ENCODE results near the gene TFEB.
"Not testable (repeated sequence)": the region's sequence is repeated elsewhere in the genome, so short reads cannot be mapped to it uniquely, and the experiment has no call there.

Gene TFEB

DNA sequence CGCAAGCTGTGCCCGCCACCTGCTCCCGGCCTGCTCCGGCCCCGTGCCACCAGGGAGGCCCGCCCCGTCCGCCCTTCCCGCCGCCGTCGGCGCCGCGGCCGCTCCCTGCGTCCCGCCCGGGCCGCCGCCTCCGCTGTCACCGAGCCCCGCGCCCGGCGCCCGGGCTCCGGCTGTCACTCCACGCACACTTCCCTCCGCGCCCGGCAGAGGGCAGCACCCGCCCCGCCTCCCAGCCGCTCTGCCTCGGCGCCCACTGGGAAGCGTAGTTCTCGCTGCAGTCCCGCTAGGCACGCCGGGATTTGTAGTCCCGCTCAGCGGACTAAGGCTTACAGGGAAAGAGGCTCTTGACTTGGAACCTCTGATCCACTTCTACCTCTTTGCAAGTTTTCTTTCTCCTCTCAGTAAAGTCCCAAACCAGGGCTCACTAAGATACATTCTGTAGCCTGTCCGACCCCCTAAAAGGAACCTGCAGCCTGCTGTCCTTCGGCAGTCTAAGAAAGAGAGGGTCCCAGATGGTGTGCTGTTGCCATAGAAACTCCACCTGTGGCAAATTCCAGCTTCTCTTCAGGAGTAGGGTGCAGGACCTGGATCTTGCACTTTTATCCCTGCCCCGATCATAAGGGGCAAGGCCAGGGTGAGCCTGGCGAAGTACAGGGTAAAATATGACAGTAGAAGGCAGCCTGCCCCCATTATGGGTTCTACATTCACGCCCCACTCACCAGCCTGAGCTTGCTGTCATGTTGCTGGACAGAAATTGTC, at the start of gene TFEB:
Gene TFEB, minus strand, starts transcription at position 182 of the 759 bp plus-strand sequence. CDS start 44,395 bp downstream, outside the sequence.
- peak; percentile 93 for DNase-seq (ENCODE audit: low spot score)

DNA sequence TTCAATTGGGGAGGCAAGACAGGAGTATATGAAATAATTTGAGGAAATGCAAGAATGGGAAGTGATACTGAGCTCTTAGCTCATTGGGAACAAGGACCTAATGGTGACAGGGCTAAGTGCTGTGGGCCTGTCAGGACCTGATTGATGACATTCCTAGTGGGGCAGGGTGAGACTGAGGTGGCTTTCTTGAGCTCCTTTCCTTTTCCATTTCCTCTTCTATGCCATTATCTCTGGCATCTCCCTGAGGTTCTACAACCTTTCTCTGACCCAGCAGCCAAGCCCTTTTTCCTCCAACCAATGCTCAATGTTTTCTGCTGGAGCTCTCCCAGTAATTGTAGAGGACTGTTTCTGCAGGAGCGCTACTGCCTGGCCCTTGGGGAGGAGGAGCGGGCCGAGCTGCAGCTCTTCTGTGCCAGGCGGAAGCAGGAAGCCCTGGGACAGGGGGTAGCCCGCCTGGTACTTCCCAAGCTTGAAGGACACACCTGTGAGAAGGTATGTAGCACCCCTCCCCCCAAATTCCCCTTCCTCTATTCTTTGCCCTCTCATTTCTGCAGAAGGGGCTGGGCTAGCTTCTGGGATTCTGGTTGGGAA, 49.3 kb upstream of the TFEB start:
- DNase-seq (ENCODE audit: low spot score) = no peak

GRCh38 chr6:41783106-41783780, 47.8 kb upstream of the TFEB start:
- no peak for DNase-seq (ENCODE audit: low spot score)

- DNase-seq (ENCODE audit: low spot score) = no peak
Measured at GRCh38 chr6:41781366-41781730, 45.9 kb upstream of the TFEB start.

GRCh38 chr6:41780551-41781365, 45.4 kb upstream of the TFEB start, which contains the start of gene PRICKLE4:
TSS of gene PRICKLE4 (plus strand) at chr6:41780782. CDS start at chr6:41783474, 2,692 bp downstream.
- DNase-seq (ENCODE audit: low spot score) = no peak

DNA sequence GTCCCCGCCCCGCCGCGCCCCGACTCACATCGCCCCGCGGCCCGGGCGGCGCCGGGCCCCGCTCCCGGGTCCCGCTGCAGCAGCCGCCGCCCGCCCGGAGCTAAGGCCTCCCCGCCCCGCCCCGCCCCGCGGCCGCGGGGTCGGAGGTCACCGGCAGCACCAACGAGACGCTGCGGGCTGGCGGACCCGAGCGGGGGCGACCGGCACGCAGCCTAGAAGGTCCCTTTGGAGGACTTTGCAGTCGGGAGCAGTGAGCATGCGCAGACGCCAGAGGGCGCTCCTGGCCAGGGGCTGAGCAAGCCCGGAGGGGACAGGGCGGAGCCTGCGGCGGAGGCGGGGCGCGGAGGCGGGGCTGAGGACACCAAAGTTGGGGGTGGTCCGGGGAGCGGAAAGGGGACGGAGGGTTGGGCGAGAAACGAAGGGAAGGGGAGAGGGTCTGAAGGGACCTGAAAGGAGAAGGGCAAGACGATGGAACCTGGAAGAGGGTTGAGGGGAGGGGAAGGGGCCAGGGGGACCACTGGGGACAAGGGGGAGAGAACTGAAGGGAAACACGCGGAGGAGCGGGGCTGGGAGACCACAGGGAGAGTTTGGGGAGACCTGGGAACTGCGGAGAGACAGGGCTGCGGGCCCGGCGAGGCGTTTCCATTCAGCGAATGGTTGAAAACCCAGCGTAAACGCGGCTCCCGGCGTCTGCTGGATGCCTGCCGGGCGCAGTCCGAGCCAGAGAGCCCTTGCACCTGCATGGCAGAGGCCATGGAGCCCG, 44.6 kb upstream of the TFEB start, which contains the start of gene FRS3:
Gene FRS3, minus strand, starts transcription at position 113 of the 763 bp plus-strand sequence. CDS start 2,913 bp downstream, outside the sequence.
- DNase-seq (ENCODE audit: low spot score) = peak; percentile 99

GRCh38 chr6:41779336-41779735, 43.9 kb upstream of the TFEB start:
- DNase-seq (ENCODE audit: low spot score) = no peak

DNA sequence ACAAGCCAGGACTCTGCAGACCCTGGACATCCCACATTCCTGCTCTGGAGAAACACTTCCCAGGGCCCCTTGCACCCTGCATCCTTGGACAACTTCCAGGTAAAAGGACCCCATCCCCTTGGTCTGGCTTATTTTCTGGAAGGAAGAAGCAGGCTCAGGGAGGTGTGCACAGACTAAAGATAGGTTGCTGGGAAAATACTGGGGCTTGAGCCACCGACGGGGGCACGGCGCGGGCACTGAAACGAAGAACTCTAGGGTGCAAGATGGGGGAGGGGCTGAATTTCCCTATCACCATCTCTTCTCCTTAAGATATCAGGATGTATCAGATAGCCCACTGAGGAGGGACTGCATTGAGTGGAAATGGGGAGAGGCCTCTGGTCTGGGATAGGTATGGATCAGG, 43.5 kb upstream of the TFEB start:
- DNase-seq (ENCODE audit: low spot score) = no peak

DNA sequence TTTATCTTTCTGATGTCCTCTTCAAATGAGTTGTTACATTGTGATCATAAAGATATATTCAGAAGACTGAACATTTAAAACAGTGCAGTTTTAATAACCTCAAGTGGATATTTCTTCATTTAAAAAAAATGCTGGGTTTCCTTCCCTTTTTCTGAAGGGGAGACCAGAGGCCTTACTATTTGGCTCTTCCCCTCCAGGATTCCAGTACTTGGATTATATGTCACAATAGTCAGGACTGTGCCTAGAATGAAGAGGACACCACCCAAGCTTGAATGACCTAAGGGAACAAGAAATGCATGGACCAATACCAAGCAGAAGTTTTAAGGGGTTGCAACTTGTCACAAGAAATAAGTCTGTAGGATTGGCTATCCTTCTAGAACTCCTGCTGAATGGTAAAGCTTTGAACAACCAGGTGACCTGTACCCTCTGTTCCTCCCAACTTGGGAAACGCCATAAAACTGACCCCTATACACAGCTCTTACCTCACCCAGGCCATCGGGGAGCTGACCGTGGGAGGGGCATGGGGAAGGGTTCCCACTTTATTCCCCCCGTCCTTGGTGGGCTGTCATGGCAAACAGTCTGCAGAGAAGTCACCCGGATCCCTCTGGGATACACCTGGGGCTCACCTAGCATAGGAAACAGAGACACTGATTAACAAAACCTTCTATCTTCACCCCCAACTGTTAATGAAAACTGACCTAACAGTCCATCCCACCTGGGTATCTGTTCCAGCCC, 42.3 kb upstream of the TFEB start:
- no peak for DNase-seq (ENCODE audit: low spot score)

- DNase-seq (ENCODE audit: low spot score) = no peak
Measured at GRCh38 chr6:41775293-41775882, 40.0 kb upstream of the TFEB start.

DNA sequence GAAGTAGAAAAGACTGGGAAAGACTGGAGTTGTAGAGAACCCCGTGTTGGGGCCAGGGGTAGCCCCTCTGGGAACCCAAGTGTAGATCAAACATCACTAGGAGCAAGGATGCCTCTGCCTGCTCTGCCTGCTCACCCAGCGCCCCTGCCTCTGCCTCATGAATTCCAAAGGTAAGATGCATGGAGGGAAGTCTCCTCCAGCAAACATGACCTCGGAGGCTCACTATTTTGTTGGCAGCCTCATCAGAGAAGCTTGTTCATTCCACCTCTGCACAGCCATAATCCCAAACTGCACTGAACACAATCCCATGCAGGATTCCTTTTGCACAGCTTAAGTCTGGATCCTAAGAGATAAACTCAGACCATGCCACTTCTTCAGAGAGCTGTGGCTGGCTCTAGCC, 39.4 kb upstream of the TFEB start:
- no peak for DNase-seq (ENCODE audit: low spot score)

DNA sequence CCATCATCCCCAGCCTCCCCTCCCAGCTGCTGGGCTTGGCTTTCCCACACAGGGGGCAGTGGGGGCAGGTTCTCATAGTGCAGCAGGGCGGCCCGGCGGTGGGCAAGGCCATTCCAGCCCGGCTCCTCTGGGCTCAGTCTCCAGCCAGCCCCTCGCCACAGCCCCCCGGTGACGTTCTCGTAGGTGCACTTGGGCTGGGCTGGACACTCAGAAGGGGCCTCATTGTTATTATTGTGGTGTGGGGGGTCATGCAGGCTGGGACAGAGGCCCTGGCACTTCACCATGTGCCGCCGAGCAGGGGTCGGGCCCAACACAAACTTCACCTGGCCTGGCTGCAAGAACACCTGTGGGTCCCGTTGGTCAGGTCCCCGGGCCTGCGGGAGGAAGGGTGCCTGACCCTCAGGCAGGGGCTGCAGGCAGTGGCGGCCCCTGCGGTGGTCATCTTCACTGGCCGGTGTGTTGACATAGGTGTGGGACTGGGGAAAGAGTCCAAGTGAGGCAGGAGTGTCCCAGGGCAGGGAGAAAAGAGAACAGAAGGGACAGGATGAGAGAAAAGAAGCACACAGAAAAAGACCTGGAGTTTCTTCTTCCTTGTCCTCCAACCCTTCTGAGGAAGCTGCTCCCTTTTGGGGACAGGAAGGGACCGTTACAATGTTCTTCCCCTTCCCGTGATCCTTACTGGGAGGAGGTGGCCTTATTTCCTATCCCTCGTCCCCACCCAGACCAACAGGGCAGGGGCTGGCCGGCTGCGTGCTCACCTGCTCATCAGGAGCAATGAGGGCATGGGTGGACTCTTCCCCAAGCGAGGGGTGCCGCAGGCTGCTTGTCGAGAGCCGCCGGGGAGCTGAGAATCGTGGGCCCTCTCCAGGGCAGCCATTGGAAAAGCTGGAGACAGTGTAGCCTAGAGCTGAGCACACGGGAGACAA, 35.9 kb upstream of the TFEB start:
- no peak for DNase-seq (ENCODE audit: low spot score)

GRCh38 chr6:41770381-41771057, 35.1 kb upstream of the TFEB start:
- DNase-seq (ENCODE audit: low spot score) = no peak

GRCh38 chr6:41769376-41769775, 34.0 kb upstream of the TFEB start:
- DNase-seq (ENCODE audit: low spot score) = no peak

GRCh38 chr6:41768545-41769308, 33.3 kb upstream of the TFEB start:
- no peak for DNase-seq (ENCODE audit: low spot score)

DNA sequence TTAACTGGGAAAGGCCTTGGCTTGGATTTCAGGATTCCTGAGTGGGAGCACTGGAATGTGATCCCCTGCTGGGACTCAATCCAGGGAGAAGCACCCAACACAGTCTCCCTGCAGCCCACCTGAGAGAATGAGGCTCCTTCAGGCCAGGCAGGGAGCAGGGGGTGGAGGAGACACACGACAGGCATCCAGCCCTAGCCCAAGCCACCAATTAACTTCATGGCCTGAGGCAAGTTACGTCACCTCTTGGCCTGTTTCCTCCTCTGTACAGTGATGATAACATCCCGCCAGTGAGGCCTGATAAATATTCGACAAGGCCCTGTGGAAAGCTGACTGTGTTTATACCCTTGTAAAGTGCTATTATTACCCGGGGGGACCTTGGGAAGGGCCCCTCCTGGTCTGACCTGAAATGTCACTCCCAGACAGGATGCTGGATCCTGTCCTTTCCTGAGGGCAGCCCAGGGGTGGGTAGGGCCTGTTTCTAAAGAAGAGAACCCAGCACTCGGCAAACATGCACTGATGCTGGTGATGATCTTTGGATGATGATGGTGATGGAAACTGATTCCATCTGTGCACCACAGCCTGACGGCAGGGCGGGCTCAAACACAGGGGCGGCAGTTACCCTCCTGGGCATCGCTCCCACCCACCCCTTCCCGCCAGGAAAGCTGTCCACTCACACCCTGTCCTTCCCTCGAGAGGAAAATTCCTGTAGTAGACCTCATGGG, 31.9 kb upstream of the TFEB start:
- DNase-seq (ENCODE audit: low spot score) = no peak

GRCh38 chr6:41766043-41766664, 30.7 kb upstream of the TFEB start:
- DNase-seq (ENCODE audit: low spot score) = not testable (repeated sequence)
